Stimulated activated CD8-positive, alpha-beta memory T cell treated with anti-CD3 and anti-CD28 coated beads, Interleukin-2, amount 100 ng/mL, for 1 hour (primary cell): Measurements from ENCODE around the gene TXNDC15.

Experiments
- DNase-seq, 2 donors: peaks; one replicate each; pipeline ENCODE4 v3.0.0-alpha.2; 2020; ENCODE audit warnings: low read depth in 2 of 2

TXNDC15 gene

DNA sequence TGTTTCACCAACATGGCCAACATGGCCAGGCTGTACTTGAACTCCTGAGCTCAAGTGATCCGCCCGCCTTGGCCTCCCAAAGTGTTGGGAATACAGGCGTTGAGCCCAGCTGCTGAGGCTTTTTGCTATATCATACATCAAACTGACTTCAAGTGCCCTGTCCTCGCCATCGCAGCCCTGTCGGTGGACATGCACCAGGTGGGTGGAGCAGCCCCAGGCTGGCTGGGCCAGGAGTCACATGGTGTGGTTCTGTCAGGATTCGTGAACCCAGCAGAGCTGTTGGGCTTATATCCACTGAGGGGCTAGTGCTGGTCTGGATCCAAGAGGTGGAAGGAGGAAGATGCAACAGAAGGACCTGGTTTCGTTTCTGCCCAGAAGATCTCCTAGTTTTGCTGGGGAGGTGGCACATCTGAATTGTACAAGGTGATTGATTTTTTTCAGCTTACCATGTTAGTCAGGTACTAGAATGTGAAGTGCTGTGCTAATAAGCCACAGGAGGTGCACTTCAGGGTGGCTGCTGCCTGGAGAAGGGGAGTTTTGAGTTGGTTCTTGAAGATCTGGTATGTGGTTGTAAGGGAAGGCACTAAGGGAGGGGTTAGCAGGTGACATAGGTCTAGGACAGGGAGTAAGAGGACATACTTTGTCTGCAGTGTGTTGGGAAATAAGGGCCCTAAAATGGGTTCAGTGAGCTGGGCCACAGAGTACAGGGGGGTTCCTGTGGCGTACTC lies 46.8 kb downstream of the TXNDC15 start:
- no peak for DNase-seq

DNA sequence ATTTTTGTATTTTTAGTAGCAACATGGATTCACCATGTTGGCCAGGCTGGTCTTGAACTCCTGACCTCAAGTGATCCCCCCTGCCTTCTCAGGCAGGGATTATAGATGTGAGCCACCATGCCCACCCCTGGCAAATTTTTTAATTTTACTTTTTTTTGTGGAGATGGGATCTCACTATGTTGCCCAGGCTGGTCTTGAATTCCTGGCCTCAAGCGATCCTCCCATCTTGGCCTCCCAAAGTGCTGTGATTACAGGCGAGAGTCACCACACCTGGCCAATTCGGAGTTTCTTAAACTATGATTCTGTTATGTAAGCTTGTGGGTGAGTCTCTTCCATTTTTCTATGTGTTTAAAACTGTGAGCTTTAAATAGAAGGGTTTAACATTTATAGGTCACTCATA lies 58.3 kb downstream of the TXNDC15 start:
- DNase-seq: no peak

DNA sequence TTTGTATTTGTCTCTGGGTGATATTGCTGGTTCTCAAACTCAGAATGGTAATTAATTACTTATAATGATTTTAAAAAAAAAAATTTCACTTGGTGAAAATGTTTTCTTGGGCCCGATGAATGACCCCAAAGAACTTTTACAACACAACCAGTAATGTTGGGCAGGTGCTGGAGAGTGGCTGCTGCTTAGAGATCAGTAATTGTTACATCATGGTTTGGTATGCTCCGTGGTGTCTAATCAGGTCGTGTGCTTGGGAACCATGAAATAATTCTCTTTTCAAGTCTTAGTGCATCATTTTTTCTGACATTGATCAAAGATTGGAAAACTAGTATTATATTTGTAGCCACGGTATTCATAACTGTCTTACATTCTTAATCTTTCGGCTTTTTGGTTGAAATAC lies 60.0 kb downstream of the TXNDC15 start:
- DNase-seq: no peak

DNA sequence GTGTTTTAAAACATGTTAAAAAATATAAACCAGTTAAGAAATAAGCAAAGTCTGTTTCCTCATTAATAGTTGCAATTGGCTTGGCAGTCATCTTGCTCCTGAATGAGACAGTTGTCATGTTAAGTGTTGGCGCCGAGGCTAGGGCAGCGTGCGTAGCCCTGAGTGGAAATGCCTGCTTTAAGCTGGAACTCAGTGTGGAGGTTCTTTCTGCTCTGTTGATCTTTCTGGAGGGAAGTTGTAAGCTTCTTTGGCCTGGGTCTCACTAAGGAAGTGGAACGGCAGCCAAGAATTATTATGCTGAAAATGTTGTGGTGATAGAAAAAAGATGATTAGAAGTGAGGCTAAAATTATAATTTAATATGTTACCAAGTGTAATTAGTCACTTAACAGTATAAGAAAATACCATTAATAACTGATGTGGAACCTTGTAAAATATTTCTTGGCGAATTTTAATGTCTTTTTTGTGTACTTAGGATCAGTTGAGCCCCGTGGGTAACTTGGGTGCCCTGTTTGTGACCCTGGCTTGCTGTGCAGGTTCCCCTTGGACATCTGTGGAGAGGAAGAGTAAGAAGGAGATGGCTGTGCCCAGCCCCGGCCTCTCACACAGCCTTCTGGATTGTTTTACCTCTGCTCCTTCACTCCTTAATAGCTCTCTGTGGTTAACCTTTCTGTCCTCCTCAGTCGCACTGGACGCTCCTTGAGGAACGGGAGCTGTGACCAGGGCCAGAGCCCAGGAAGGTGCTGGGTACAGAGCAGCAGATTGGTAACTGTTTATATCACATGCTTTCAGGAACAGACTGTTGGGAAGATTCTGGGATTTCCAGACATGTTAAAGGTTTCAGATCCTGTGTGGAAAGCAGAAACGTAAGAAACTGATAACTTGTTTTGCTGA lies 61.8 kb downstream of the TXNDC15 start:
- DNase-seq: no peak

DNA sequence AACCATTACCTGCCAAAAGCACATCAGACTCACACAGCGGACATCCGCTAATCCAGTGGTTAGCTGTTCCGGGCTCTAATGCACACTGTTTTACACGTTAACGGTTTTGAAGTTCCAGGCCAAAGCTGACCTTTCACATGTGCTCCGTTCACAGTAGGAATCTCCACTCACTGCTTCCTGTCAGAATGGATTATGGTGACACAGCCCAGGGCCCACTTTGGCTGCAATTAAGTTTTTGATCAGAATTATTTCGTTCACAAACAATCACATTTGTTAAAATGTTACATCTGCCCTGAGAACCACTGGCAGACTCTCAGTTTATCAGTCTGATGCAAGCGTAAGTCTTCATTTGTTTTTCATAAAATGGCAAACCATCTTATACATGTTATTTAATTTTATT lies 63.4 kb downstream of the TXNDC15 start:
- DNase-seq: no peak

DNA sequence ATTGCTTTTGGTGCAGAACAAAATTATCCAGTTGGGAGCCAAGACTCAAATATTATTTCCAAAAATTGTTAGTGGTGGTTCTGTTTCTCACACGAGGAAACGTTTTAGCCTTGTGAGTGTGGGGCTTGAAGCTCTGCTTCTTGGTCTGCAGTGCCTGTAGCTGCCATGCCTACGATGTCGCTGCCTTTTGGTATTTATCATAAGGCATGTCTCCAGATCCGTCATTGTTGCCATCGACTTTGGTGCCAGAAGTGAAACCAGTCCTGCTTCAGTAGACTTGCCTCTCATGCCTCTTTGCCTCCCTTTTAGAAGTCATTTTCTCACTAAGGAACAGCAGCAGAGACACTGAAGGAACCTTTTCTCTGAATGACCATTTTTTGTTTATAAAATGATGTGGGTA lies 63.9 kb downstream of the TXNDC15 start:
- DNase-seq: no peak

DNA sequence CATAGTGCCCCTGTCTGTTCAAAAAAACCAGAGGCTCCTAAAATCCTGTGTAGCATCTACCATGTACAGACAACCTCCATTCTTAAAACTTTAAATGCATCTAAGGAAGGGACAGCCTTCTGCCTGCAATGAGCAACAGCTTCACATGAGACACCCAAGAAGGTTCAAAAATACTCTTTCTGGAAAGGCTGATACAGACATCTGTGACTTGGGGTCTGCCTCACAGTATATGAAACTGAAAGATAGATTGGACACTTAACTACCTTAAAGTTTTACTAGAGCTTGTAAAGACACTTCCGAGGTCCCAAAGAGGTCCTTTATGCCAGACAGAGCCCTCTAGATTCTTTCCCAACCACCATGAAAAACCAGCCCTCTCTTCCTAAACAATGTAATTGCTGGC lies 65.3 kb downstream of the TXNDC15 start:
- no peak for DNase-seq

DNA sequence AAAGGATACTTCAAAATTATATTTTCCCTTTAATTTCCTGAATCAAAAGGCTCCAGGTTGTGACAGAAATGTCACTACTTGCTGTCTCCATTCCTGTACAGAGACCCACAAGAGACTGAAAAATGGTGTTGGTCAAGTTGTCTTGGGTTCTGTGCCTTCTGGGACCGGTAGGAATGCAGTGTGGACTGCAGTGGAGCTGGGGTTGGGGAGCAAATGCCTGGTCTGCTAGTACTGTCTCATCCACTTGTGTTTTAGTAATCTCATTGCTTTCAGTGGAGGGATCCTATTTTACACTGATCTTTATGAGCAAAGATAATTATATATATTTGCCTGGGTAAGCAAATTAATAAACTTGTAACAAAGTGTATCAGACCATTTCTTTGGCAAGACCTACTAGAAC lies 69.4 kb downstream of the TXNDC15 start:
- DNase-seq: no peak

DNA sequence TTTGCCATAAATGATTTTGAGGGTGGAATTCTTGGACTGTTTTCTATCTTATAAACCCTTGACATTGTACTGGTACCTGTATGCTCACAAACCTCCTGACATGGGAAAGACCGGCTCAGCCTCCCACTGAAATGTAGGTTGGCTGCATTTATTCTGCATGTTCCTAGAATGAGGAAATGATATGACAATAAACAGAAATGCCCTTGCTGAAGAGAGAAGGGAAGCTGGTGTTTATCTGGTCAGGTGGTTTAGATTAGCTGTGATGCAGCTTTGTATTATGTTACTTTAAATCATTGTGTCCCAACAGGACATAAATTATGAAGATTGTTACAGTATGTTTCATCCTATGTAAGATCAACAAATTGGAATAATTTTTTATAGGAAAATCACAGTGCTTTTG lies 70.5 kb downstream of the TXNDC15 start:
- no peak for DNase-seq

DNA sequence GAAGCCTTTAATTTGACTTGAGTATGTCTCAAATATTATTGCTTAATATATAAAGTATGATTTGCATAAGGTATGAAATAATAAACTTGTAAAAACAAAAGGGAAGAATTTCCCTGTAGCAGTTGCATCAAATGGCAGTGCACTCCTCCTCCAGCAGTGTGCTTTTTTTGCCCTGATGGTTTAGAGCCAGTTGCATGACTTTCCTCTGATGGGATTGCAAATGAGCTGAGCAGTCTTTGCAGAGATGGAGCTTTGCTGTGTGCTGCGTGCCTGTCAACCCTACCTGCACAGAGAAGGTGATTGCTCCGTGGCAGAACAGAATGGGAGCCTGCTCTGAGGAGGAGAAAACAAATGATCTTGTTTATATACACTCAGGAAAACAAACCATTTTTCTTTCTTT lies 70.9 kb downstream of the TXNDC15 start:
- DNase-seq: no peak

DNA sequence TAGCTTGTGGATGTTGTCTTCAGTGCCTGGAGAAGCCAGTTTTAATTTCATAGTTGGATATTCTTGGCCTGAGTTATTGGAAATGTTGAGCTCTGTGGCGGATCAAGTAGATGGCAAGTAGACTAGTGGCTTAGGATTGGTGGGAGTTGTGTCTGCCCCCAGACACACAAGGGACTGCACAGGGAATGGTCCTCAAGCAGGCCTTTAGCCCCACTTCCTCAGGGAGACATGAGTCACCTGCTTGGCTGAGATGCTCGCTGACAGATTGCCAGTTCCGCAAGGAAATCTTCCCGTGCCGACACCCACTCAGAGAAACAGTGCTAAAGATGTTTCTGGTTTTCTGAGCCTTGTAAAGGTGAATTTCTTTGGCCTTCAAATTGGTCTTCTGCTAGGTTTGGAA lies 74.7 kb downstream of the TXNDC15 start:
- DNase-seq: no peak

DNA sequence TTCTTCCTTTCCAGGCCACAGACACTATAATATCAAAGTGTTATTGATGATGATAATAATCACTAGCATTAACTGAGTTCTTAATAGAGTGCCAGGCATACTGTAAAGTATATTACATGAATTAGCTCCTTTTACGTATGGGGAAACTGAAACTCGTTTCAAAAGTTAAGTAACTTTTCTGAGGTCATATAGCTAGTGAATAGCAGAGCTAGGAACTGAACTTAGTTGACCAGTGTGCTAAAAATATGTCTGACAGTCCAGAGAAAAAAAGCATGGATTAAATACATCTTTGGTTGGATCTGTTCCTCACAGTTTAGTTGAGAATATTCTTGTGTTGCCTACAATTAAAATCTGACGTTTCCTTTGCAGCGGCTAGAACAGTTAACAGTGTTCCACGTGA lies 75.1 kb downstream of the TXNDC15 start:
- no peak for DNase-seq
